GM18505 (cell line): ENCODE results near the gene MAPK7.

Experiments used
- ATAC-seq: cut with Tn5 transposase; IDR thresholded peaks from one replicate; pipeline ENCODE4 v1.9.1; 2021; ENCODE audit not compliant: unreplicated experiment
- POLR2A ChIP-seq: IDR thresholded peaks from 4 replicates; pipeline ENCODE4 v1.6.1; 2011; ENCODE audit warnings: borderline replicate concordance; ENCODE audit not compliant: insufficient read depth, insufficient read length; ENCODE audit errors: extremely low read depth

MAPK7 gene

DNA sequence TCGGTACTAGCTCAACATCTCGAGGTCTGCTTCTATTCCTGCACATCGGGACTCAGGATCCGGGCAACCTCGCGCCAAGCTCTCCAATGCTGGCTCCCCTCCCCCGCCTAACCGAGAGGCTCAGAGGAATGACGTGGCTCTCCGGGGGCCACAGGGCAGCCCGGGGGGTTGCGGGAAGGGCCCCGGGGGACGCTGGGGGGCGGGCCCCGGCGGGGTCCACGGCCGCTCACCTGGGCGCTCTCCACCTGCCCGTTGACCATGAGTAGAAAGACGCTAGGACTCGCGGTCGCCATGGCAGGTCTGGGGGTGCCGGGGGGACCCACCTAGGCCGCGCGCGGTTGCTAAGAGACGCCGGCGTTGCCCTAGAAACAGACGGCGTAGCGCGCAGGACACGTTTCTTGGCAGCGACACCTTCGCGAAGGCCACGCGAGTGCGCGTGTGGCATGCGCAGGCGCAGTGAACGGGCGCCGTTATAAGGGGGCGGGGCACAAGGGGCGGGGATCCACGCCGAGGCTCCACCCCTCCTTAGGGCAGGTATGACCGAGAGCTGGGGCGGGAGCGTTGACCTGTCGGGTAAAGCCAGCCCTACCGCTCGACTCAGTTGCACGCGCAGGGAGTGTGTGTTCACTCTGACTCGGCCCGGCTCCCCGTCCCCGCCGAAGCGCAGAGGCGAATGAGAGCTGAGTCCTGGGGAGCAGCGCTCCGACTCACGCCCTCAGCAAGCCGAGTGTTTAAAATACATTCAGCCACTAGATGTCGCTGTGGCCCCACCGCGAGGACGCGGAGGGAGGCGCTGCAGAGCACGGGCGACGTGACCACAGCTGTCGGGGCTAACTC is 15.8 kb upstream of the MAPK7 start, which contains the start of gene B9D1:
B9D1 (minus strand) TSS at position 447 of the 837 bp plus-strand sequence; CDS start at position 293, 154 bp downstream.
- peak; percentile 78 for ATAC-seq
- no peak for TF ChIP-seq POLR2A

DNA sequence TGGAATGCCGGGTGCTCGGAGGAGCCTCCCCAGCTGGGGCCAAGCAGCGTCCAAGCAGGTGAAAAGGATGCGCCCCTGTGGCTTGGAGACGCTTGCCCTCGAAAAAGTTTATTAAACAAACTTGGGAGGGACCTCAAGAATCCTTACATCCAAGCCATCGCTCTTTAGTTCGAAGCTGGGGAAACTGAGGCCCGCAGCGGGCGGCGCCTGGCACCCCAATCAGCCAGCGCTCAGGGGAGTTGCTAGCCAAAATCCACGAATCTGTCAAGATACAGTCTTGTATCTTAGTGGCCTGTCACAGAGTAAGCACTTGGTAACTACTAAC is 15.2 kb upstream of the MAPK7 start:
- ATAC-seq: no peak
- no peak for TF ChIP-seq POLR2A

DNA sequence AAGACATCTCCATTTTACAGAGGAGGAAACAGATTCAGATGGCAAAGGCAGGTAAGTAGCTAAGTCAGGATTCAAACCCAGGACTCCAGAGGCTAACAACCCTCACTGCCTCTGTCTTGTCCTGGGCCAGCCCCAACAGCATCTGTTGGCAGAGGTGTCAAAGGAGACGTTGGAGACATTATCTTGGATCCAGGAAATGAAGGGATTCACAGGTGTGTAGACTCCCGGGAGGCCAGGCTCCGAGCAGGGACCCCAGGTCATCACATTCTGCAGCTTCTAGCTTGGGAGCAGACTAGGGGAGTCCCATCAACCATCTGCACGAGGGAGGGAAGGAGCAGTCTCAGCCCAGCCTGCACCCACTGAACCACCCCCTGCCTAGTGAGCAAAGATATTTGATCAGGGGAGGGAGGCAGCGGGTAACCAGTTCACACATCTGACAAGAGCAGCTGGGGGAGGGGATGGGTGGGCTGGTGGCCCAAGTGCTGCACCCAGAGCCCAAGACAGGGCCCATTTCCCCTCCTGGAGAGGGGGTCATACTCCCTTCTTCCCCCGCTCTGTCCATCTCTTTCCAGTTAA is 14.8 kb upstream of the MAPK7 start:
- ATAC-seq: no peak
- no peak for TF ChIP-seq POLR2A

DNA sequence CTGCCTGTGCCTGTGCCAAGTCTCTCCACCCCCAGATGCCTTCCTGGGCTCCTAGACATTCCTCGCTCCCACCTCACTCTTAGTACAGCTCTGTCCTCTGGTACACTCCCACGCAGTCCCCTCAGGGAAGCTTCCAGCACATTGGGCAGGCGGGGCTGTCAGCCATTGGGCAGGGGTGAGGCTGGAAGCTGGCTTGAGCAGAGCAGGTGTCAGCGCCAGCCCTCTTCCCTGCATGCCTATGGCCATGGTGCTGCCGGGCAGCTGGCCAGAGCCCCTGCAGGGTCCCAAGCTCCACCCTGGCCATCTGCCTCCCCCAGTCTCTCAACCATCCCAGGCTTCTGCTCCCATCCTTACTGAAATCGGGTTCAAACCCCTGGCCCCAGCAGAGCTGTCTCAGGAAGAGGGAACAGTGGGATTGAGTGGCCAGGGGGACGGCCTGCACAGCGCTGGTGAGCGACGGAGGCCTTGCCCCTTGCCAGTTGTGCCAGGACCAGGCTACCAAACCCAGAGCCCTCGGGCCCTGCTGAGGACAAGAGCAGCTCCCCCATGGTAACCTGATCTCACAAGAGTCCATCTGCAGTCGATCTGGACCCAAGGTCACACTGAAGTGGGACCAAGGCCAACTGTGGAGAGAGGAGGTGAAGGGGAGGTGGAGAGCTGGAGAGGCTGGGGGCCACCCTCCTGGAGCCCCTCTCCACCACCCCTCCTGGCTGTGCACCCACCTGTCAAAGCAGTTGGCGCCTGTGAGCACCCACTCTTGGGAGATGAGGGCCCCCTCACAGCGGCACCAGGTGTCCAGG is 13.4 kb upstream of the MAPK7 start:
- ATAC-seq: no peak
- no peak for TF ChIP-seq POLR2A

DNA sequence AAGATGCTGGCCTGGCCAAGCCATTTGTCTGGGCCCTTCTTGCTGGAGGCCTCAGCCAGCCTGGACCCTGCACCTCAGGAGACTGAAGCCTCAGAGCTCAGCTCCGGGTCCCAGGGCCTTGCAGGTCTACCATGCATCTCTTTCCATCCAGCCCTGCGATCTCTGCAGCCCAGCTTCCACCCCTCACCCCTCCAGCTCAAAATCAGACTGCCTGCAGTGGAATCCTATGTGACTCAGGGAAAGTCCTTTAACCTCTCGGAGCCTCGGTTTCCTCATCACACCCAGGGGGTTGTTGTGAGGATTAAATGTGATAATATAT is 12.8 kb upstream of the MAPK7 start:
- no peak for TF ChIP-seq POLR2A
- ATAC-seq: no peak

DNA sequence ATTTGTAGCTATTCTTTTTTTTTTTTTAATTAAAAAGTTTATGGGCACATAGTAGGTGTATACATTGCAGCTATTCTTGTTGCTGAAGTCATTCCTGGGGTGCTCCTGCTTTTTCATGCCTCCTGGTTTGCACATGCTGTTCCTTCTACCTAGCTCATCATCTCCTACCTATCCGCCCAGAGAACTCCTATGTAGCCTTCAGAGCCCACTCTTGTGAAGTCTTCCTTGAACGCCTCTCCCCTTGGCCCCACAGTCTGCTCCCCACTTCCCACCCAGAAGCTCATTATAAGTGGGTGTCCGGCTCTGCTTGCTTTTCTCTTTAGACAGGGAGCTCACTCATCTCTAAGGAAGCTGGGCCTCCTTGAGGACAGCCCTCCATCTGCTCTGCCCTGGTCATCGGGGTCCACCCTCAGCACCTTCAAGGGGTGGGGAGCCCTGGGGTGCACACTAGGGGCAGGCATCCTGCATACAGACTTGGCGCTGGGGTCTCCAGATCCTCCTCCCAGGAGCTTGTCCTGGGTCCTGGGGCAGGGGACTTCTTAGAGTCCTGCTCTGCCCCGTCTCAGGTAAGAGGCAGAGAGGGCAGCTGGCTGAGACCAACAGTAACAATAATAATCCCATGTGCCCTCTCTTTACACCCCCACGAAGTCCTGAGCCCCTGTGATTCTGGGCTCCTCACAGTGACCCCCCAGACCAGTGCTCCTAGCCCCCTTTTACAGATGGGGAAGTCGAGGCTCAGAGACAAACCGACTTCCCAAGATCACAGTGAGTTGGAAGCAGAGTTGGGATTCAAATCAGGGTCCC is 12.3 kb upstream of the MAPK7 start:
- TF ChIP-seq POLR2A: no peak
- ATAC-seq: no peak

DNA sequence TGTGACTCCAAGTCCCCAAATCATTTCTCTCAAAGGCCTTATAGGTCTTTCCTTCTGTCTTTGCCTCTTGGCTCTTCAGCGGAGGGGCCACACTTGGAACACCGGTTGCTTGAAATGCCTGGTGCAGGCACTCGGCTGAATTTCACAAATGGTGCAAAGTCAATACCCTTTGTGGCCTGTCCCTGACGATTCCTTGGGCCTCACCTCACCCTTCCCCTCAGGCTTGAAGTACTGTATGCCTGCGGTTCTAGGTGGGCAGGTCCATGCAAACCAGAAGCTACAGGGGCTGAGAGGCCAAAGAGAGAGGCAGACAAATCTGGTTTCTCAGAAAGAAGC is 11.7 kb upstream of the MAPK7 start:
- no peak for ATAC-seq
- TF ChIP-seq POLR2A: no peak

DNA sequence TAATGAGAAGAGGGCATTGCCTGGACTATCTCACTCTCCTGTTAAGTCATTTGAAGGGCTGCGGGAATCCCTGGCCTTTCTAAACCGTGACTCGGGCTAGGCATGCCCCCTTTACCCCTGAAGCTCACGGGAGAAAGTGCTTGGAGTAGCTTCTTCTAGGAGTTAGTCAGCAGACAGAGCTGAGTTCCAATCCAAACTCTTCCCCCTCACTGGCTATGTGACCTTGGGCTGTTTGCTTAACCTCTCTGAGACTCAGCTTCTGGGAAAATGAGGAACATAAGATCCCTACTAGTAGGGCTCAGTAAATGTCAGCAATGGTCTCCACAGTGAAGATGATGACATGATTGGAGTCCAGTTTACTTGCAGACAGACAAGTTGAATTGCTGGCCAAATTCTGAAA is 10.1 kb upstream of the MAPK7 start:
- ATAC-seq: no peak
- no peak for TF ChIP-seq POLR2A

DNA sequence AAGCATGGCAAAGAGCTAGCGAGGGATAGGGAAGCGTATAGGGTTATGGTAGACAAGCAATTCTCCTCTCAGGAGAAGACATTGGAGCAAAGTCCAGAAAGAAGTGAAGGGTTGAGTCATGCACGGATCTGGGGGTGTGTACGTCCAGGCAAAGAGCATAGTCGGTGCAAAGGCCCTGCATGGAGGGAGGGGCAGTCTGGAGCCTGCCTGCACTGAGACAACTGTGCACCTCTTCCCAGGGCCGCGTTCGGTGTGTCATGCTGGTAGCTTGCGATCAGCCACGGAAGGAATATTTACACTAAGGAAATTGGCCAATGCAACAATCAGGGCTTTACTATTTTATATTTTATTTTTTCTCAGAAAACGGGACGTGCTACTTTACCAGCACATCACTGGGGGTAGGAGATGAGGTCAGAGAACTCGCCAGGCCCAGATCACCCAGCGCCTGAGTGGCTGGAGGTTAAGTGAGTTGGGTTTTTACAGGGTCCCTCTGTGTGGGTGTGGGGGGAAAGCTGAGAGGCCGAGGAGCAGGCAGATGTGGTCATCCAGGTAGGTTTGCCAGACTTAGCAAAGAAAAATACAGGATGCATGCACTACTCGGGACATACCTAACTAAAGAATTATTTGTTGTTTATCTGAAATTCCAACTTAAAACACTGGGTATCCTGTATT is 9.1 kb upstream of the MAPK7 start:
- no peak for TF ChIP-seq POLR2A
- ATAC-seq: no peak

DNA sequence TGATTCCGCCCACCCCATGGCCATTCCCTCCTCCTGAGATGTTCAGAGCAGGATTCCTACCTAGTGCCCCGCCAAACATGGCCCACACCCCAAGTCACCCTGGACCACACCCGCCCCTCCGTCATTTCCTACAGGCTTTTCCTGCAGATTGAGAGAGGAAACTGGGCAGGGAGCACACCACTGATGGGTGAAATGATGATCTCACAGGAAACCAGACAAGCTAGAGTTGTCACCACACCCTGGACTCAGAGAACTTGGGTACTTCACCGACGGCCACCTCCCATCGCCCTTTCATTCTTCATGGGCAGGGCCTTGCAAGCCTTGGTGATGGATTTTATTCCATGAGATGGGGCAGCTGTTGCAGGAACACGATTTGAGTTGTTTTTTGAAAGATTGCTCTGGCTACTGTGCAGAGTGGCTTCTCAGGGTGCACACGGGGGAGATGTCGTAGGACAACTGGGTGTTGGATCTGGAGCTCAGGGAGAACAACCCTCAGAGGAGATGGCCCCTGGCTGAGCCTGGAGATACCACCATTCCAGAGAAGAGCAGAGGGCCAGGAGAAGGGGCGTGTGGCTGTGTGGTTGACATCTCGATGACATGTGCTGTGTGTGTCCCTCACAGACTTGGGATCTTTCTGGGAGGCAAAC is 8.3 kb upstream of the MAPK7 start:
- no peak for ATAC-seq
- no peak for TF ChIP-seq POLR2A

DNA sequence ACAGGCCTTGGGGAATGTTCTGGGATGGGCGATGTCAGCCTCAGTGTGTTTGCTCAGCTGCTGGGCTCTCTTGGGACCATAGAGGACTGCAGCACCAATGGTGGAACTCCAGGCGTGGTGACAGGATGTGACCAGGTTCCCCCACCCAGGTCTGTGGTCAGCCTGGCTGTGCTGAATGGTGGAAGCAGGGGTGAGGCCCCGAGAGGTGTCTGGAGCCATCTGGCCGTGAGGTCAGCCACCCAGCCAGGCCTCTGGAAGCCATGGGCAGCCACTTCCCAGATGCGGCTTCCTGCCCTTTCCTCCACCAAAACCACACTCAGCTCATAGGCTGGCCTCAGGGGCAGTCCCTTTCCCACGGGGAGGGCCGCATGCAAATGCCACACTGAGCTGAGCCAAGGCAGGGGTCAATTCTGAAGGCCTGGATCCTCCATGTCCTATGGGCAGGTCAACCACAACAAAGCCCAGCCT is 7.8 kb upstream of the MAPK7 start:
- no peak for TF ChIP-seq POLR2A
- no peak for ATAC-seq

DNA sequence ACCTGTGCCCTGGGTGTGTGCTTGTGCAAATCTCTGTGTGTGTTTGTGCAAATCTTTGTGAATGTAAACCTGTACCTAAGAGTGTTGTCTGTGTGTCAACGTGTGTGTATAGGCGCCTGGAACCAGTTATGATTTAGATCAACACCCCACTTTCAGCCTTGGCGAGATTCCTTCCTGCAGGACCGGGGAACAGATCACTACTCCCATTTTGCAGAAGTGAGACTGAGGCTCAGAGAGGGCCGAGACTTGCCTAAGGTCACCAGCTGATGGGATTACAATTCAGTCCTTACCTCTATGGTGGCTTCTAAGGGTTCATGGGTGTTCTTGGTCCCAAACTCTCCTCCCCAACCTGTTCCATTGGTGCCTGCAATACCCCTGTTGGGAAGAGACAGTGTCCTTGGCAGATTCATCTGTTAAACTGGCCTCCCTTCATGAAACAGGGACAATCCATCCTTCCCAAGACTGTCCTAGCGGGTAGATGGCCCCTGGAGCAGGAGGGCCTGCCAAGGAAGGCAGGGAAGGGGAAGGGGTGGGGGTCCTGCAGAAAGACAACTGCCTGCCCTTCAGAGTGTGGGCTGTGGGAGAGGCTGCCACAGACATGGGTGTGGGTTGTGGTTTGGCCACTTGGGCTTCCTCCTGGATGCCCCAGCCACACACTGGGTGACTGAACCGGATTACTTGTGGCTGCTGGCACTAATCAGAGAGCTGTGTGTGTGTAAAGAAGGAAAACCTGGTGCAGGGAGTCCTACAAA is 6.9 kb upstream of the MAPK7 start:
- TF ChIP-seq POLR2A: no peak
- ATAC-seq: no peak

DNA sequence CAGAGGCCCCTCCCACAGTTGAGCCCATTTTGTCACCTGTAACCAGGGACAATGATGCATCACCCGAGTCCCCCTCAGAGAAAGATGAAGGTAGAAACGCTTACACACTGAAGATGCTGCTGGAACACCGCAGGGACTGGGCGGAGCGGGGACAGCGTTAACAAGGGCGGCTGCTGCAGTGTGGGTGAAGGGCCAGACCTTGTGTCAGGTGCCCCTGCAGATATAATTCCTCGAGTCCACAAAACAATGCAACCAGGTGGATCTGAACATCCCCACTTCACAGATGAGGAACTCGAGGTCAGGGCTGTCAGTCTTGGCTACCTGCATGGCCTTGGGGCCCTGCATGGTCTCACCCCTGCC is 6.3 kb upstream of the MAPK7 start:
- ATAC-seq: no peak
- no peak for TF ChIP-seq POLR2A
